HEK293 (cell line): ENCODE data around the gene CHL1.

Source experiments
- ZNF18 ChIP-seq: fragments of 450-650 bp; formaldehyde crosslinking; IDR thresholded peaks from 2 replicates; pipeline ENCODE4 v1.5.1; 2016; ENCODE audit warnings: missing biosample characterization, missing genetic modification characterization

The CHL1 gene

GRCh38 chr3:458653-459310 is 262.2 kb downstream of the CHL1 start (continued):
- no peak for TF ChIP-seq ZNF18 (tag by site-specific recombination)
